Measurements from ENCODE around the gene RPS6KA2.
"Not testable (repeated sequence)": the region's sequence is repeated elsewhere in the genome, so short reads cannot be mapped to it uniquely, and the experiment has no call there.

RPS6KA2 gene

DNA sequence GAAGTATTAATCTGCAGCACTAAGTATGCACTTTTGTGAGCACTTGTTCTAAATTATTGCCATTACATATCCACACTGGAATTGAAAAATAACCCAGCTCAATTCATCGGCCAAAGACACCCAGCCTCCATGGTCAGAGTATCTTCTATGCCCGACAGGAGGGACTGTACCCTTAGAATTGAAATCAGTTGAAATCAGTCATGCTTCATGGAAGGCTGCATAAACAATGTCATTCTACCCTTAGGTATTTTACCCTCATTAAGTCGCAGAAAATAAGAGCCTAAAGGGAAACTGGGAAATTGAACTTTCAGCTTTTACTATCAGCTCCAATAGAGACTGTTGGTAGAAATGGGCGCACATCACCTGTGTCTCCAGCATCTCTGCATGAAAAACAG, 37.7 kb downstream of the RPS6KA2 start:
- no peak for DNase-seq

DNA sequence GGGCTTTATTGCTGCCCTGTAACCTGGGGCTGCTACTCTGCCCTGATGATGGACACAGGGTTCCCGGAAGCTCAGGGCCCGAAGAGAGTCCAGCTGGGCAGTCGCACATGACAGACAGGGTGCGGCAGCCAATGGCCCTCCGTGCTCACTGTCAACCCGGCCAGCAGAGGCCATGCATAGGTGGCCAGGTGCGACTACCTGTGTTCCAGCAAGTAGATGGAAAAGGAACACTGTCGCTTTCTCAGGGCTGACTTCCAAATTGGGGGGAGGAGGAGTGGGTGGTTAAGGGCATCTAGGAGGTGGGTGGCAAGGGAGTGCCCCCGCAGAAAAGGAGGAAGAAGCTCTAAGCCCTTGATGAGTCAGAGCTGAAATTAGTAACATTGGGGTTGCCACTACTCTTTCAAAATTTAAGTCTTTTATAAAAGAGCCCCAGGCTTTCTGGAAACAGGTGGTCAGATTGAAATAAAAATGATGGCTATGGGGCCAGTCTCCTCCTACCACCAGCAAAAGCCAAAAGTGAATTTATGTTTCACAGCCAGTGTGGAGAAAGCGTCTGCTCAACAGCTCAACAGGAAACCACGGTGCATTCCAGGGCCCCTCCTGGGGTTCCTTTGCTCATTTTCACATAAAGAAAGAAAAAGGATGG, 38.2 kb downstream of the RPS6KA2 start:
- DNase-seq = no peak

DNA sequence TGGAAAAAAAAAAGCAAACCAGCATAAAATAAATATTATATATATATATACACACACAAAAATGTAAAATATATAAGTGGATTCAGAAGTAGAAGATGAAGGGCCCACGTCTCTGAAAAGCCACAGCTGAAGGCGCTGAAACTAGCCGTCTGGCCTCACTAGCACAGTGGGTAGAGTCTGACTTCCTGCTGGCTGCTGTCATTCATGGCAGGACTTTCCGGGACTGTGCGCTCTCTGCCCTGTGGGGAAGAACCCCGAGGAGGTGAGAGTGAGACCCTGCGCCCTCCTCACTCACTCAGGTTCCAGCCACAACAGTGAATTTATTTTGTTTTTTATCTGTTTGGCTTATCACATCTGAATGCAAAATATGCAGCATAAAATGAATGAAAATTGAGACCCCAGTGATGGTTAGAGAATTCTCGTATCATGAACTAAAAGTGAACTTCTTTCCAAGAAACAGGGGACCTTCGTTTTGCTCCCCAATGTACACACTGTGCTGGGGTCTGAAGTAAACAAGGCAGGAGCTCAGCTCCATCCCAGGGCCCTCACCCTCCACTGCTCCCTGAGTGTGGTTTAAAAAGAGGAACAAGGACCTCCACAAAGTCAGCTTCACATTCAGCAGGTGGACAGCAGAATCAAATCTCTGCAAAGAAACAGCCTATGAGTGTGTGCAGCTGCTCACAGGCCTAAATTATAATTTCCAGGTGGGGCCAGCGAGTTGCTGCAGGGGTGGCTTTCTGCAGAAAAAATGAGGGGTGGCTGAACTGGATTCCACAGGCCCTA, 39.2 kb downstream of the RPS6KA2 start:
- DNase-seq = no peak

DNA sequence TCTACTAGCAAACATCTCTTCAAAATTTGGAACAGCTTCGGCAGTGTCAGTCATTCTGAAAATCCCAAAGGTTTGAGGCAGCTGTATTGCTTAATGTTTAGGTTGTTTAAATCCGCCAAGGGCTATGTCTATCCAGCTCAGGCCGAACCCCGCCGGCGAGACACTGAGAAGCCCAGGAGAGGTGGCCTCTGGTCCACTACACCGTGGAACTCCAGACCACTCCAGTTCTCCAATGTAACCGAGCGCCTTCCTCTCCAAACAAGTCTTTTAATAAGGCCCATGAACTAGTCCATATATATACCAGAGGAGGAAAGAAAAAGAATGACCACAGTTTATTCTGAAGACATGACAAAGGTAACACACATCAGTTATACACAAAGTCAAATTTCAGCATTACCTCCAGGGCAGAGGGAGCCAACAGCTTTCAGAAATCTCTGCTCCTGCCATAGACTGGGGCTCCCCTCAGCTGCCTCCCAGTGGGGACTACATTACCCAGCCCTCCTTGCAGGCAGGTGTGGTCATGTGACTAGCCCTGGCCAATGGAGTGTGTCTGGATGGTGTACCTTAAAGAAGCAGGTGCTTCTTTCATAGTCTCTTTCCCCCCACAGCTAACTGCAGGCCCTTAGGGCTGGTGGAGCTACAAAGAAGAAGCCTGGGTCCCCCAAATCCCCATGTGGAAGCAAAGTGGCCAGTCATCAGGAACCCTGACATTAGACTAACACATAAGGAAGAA, 40.5 kb downstream of the RPS6KA2 start, which contains the start of gene RAMACL:
Gene RAMACL (minus strand): TSS at position 255 of the 733 bp plus-strand sequence. CDS start 201 bp downstream, at position 54.
- peak; percentile 49 for DNase-seq

- DNase-seq = no peak
These were observed 42.1 kb downstream of the RPS6KA2 start for GRCh38 chr6:166584853-166585429.

DNA sequence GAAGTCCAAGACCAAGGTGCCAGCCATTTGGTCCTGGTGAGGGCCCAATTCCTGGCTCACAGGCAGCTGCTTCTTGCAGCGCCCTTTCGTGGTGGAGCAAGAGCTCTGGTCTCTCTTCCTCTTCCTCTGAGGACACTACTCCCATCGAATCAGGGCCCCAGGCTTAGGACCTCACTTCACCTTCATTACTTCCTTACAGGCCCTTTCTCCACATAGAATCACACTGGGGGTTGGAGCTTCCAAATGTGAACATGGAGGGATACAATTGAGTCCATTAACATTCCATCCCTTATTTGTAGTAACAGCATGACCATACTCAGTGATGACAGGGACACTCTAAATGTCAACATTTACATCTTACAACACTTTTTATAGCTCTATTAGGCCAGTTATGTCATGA, 42.9 kb downstream of the RPS6KA2 start:
- no peak for DNase-seq

- no peak for DNase-seq
These were observed 43.7 kb downstream of the RPS6KA2 start for GRCh38 chr6:166583230-166583965.

DNA sequence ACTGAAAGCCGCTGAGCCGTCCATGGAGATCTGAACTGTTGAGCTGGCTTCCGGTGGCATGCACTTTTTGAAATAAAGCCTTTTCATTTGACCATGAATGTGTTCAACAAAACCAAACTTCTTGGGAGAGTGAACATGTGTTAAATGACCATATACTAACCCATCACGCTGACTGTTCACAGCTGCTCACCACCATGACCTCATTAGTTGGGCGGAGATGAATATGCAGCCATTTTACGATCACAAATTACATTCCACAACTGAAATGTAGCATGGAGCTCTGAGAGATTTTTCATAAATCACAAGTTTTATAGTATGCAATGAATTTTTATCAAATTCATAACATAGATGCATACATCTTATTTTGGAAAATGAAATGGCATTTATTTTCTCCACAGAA, 44.8 kb downstream of the RPS6KA2 start:
- no peak for DNase-seq

DNA sequence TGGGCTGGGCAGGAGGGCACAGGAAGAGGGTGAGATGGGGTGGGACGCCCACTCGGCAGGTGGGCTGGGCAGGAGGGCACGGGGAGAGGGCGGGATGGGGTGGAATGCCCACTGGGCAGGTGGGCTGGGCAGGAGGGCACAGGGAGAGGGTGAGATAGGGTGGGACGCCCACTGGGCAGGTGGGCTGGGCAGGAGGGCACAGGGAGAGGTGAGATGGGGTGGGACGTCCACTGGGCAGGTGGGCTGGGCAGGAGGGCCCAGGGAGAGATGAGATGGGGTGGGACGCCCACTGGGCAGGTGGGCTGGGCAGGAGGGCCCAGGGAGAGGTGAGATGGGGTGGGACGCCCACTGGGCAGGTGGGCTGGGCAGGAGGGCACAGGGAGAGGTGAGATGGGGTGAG, 45.2 kb downstream of the RPS6KA2 start:
- DNase-seq = not testable (repeated sequence)

- no peak for DNase-seq
These were observed 46.0 kb downstream of the RPS6KA2 start for GRCh38 chr6:166581091-166581511.

DNA sequence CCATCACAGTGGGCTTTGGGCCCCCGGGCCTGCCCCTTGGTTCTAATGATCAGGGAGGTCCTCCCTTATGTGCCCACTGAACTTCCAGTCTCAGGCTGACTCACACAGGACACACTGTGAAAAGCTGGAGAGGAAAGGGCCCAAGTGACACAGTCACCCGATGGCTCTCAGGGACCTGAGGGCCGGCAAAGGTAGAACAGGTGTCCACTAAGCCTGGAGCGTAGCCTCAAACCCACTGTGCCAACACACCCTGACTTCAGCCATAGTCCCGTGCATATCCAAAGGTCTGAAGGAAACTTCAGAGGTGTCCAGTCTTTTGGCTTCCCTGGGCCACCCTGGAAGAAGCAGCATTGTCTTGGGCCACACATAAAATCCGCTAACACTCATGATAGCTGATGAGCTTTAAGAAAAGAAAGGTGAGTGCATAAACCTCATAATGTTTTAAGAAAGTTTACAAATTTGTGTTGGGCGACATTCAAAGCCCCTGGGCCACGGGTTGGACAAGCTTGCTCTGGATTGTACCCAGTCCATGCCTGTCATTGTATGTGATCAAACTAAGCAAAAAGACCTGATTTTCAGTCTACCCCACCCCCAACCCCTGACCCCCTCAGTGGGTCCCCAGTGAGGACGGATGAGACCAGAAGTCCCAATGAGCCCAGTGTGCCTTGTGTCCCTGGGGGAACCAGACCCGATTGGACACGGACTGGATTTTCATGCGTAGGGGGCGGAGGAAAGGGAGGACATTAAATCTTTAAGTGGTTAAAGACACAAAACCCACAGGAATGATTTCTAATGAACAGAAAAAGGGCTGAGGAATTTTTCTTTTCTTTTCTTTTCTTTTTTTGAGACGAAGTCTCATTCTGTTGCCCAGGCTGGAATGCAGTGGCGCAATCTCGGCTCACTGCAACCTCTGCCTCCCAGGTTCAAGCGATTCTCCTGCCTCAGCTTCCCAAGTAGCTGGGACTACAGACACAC, 46.7 kb downstream of the RPS6KA2 start:
- DNase-seq = no peak

DNA sequence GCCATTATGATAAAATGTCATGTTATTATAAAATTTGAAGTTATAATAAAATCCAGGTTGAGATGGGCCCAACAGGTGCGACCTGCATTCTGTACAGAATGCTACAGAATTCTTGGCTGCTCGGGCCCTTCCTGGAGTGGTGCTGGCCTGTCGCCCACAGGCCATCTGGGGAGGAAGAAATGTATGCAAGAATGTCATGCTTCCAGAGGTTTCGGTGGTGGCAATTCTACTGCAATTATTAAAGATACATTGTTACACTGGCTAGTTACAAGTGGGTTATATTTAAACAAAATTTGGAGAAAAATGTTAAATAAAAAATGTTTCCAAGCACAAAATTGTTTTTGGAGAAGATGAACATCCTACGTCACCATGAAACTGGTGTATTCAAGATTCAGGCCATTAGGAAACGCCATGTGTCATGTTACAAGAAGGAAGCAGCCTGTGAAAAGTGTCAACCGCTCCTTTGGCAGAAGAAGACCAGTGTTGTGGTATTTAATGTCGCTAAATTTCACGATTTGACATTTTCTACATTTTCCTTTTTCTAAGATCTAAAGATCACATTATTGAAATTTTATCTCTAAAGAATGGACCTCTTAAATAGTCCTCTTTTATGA, 47.7 kb downstream of the RPS6KA2 start:
- DNase-seq = no peak

DNA sequence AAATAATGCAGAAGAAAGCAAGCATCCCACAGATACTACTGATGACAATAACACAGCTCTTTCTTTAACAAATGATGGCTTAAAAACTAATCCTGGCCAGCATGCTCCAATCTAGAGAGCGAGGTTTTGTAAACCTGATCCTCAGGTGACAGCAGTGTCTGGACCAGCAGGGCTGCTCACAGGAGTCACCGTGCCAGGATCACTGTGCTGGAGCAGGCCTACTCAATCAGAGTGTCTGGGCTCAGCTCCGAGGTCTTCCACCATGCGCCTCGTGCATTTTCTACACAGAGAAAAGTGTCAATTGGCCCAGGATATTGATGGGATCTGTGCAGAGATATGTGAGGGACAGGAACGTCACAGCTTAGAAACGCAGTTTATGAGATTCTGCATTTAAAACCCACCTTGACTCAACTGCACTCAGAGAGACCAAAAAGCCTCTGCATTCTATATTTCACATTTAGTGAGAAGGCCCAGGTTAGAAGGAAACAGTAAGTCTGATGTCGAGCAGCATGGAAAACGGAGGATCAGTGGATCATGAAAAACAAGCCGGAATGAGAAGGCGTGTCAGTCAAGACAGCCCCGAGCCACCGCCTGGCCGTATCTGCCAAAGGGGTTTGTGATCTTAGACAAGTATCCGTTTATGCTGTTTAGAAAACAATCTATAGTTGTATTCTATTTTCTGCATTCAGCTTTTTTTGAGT, 48.4 kb downstream of the RPS6KA2 start:
- no peak for DNase-seq

DNA sequence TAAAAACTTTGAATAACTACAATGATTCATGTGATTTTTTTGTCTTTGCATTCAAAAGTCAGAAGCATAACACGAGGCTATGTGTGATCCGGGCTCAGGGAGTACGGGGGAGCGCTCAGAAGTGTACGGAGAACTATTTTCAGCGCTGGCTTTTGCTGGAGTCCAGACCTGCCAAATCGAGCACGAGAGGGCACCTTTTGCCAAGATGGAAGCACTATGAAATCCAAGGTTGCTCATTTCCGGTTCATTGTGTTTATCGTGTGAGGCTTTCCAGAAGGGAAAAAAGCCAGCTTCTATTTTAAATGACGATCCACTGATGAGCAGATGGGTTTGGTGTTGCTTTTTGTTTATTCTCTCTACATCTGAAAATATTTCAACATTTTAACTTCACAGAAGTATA, 51.8 kb downstream of the RPS6KA2 start:
- no peak for DNase-seq

- DNase-seq = no peak
These were observed 53.4 kb downstream of the RPS6KA2 start for GRCh38 chr6:166573511-166574216.

DNA sequence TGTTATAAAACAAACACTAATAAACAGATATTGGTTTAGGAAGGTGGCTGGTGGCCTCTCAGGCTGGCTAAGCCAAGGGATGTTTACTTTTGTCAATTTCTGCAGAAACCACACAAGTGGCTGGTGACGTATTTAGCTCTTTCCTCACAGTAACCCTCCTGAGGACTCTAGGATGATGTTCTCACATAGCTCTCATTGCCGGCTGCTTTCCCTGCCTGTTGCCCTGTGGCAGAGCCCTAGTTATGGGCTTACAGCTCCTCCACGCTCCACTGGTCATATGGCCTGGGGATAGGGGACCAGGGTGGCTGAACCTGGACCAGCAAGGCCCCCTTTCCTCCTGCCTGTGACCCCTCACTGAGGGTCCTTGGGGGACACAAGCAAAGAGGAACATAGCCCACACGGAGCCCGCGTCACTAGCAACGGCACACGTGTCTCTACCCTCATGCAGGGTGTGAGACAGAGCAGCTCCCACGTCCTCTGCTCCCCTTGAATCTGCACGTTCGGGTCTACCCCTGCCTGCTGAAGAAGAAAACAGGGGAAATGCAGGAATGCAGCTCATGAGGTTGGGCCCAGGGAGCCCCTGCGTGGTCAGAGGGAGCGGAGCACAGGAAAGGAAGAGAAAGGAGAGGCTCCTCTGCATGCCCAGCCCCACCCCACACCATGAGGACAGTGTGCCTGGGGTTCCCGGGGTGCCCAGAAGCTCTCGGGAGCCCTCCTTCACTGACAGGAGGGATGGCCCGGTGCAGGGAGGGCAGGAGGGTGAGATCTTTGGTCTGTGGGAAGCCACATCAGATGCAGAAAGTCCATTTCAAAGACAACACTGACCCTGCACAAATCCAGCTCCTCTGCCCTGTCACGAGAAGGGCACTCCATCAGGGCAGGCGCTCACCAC, 54.4 kb downstream of the RPS6KA2 start:
- DNase-seq = no peak

GRCh38 chr6:166570929-166571713, 55.9 kb downstream of the RPS6KA2 start:
- DNase-seq = no peak

DNA sequence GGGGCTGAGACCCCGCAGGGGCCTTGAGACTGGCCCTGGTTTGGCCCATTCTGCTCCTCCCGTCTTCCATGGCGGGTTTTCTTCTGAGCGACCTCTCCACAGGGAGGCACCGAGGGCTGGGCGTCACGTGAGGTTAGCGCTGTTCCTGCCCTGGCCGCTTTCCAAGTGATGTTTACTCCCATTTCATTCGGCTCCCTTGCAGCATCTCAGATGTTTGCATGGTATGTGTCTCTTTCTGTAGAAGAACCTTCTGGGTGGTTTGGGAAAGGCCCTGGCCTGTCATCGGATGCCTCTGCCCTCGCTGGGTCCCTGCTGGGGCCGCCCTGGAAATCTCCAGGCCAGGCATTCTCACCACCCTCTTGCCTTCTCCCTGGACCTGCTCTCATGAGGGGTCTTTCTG, 57.8 kb downstream of the RPS6KA2 start:
- no peak for DNase-seq

Measured in activated T-cell treated with anti-CD3 and anti-CD28 coated beads, Interleukin-2, amount 50 U/mL, for 1 hour (primary cell).